Small intestine (tissue), 4 donors: Measurements from ENCODE around the gene COX11. TPM values are rescaled to one million over a fixed set of nuclear protein-coding genes. Genes with fewer than 3 reads are reported as not detected.

Experiments used
- polyA plus RNA-seq, 4 donors: library from polyadenylated mRNA; stranded (reverse) in 3 of 4; unstranded in 1 of 4; fragments of 200-250 nt in 3 of 4; fragments of 120-200 nt in 1 of 4; gene quantifications; one replicate each; pipeline versions ENCODE4 v1.2.1 to v1.2.3, GENCODE V29; 2013
- donor health status: healthy with polysubstance abuse.
- donor health status: Bipolar disorder and iron deficiency.
- donor health status: healthy.

The COX11 gene
- polyA plus RNA-seq, 4 donors, result 26.4 to 118 (median 55.3) TPM

Other genes with a start within 250 kb of the COX11 start
- gene TOM1L1, start 67.8 kb downstream of the COX11 start, polyA plus RNA-seq, result 100 to 1,000 TPM in 2 of 4 donors, 10 to 100 TPM in 2; 57.2 to 120 (median 98.0) TPM
- 10 to 100 TPM in 1 of 4 donors, 1 to 10 TPM in 3; 2.3 to 10.6 (median 3.9) TPM for gene STXBP4, start 111 bp upstream of the COX11 start, polyA plus RNA-seq